GM12872 (cell line): ENCODE results near the gene CLDN5.

Experiments used
- TF ChIP-seq, protein P1 (sequence below): IDR thresholded peaks from 3 replicates; pipeline ENCODE4 v1.5.1; 2011; ENCODE audit warnings: low read depth, mild to moderate bottlenecking, low read length, moderate library complexity; ENCODE audit not compliant: insufficient read depth

Gene CLDN5

DNA sequence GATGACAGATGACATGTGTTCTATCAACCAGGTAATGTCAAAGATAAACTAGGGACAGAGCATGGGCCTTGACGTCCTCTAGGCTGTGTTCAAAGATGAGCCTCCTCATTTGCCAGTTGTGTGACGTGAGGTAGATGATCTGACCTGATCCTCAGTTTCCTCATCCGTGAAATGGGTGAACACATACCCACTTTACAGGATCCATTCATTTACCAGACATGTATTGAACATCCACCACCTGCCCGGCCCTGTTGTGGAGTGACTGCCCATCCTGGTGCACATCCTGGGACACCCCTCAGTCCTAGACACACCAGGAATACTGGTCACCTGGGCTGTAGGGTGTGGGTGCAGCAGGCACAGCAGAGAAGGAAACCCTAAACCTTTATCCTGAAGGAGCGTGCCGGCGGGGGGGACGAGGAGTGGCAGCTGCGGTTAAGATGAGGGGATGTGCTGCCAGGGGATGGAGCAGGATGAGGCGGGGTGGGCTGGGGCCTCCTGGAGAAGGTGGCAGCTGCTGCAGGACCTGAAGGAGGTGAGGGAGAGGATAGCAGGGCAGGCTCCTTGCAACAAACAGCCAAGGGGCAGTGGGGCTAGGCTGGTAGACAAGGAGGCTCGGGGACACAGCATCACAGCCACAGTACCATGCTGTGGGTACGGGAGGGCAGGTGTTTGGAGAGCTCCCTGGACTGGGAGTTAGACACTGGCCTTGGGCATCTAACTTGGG is 8.4 kb downstream of the CLDN5 start:
- TF ChIP-seq, protein P1, sequence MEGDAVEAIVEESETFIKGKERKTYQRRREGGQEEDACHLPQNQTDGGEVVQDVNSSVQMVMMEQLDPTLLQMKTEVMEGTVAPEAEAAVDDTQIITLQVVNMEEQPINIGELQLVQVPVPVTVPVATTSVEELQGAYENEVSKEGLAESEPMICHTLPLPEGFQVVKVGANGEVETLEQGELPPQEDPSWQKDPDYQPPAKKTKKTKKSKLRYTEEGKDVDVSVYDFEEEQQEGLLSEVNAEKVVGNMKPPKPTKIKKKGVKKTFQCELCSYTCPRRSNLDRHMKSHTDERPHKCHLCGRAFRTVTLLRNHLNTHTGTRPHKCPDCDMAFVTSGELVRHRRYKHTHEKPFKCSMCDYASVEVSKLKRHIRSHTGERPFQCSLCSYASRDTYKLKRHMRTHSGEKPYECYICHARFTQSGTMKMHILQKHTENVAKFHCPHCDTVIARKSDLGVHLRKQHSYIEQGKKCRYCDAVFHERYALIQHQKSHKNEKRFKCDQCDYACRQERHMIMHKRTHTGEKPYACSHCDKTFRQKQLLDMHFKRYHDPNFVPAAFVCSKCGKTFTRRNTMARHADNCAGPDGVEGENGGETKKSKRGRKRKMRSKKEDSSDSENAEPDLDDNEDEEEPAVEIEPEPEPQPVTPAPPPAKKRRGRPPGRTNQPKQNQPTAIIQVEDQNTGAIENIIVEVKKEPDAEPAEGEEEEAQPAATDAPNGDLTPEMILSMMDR: no peak

- TF ChIP-seq, protein P1: no peak
Observed at GRCh38 chr22:19514831-19515565, 9.2 kb downstream of the CLDN5 start.

GRCh38 chr22:19513823-19514222 is 10.4 kb downstream of the CLDN5 start:
- TF ChIP-seq, protein P1: no peak

DNA sequence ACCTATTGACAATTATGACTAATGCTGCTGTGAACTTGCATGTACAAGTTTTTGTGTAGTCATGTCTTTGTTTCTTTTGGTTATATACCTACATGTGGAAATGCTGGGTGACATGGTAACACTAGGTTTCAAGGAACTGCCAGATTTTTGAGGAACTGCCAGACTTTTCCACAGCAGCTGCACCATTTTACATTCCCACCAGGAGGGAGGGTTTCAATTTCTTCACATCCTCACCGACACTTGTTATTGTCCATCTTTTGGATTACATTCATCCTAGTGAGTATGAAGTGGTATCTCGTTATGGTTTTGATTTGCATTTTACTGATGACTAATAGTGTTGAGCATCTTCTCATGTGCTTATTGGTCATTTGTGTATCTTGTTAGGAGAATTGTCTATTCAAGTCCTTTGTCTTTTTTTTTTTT is 13.3 kb downstream of the CLDN5 start:
- TF ChIP-seq, protein P1: no peak

- TF ChIP-seq, protein P1: no peak
Observed at GRCh38 chr22:19509923-19510322, 14.3 kb downstream of the CLDN5 start.

- TF ChIP-seq, protein P1: no peak
Observed at GRCh38 chr22:19509191-19509590, 15.0 kb downstream of the CLDN5 start.

DNA sequence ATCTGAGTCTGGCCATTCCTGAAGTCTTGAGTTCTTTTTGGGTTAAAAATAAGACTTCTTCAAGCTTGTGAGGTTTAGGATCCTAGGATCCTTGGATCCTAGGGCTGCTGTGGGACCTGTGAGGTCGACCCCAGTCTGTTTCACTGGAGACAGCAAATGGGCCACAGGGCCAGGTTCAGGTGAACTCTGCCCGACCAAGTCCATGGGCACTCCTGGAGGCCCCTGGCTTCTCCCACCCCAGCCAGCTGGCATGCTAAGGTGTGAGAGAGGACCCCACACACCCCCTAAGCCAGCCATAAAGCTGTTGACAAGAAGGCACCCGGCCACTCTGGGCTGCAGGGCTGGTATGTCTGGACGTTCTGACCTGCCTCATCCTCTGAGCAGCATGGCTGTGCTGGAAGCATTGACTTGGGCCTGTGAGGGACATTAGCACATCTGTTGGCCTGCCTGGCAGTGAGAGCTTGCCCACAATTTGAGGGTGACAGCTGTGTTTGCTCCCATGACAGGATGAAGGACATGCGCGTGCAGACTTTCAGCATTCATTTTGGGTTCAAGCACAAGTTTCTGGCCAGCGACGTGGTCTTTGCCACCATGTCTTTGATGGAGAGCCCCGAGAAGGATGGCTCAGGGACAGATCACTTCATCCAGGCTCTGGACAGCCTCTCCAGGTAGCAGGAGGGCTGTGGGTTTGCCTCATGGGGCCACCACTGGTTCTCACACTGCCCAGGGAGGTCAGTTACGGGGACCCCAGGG is 16.0 kb downstream of the CLDN5 start:
- TF ChIP-seq, protein P1: no peak
